K562 (cell line): ENCODE results near the gene STXBP4. TPM values are rescaled to one million over a fixed set of nuclear protein-coding genes. Genes with fewer than 3 reads are reported as not detected.
A peak's percentile ranks its signal among the peaks of the same experiment; 100 is the strongest.

ENCODE experiments used
- BDP1 ChIP-seq: IDR thresholded peaks from 3 replicates; pipeline ENCODE4 v1.6.1; 2011; ENCODE audit not compliant: insufficient read length, insufficient read depth
- CBX1 ChIP-seq: sonication (generic); IDR thresholded peaks from 2 replicates; pipeline ENCODE4 v1.6.1; 2016; ENCODE audit warnings: antibody characterized with exemption, low read depth, mild to moderate bottlenecking
- CSDE1 ChIP-seq, 2 experiments: fragments of 450-650 bp; IDR thresholded peaks; 2 replicates each; pipeline ENCODE4 v1.6.1; 2016; ENCODE audit warnings: mild to moderate bottlenecking in 1 of 2
- ETV5 ChIP-seq: sonication (generic); formaldehyde crosslinking; IDR thresholded peaks from 2 replicates; pipeline ENCODE4 v1.4.0; 2020; ENCODE audit warnings: low read depth, mild to moderate bottlenecking, missing genetic modification reagents
- HCFC1 ChIP-seq: IDR thresholded peaks from 2 replicates; pipeline ENCODE4 v1.6.1; 2012; ENCODE audit warnings: low read depth, low read length, improper control_type of control experiment
- HSF4 ChIP-seq: fragments of 250-450 bp; sonication (Bioruptor Pico); IDR thresholded peaks from 2 replicates; pipeline ENCODE4 v2.1.2; 2022; ENCODE audit warnings: mild to moderate bottlenecking, moderate library complexity, borderline replicate concordance
- KLF10 ChIP-seq: fragments of 250-450 bp; sonication (Bioruptor Pico); IDR thresholded peaks from 2 replicates; pipeline ENCODE4 v1.6.1; 2021; ENCODE audit warnings: matching md5 sums
- MYNN ChIP-seq, 2 experiments: sonication (generic); formaldehyde crosslinking in 1 of 2; IDR thresholded peaks; 2 replicates each; pipeline versions ENCODE4 v1.5.0 to v1.6.1; 2016 to 2020; ENCODE audit warnings: antibody characterized with exemption in 1 of 2, missing genetic modification reagents in 1 of 2
- NFATC3 ChIP-seq: fragments of 450-650 bp; IDR thresholded peaks from 2 replicates; pipeline ENCODE4 v1.6.1; 2017; ENCODE audit warnings: mild to moderate bottlenecking
- NR2F6 ChIP-seq: fragments of 450-650 bp; formaldehyde crosslinking; IDR thresholded peaks from 2 replicates; pipeline ENCODE4 v1.4.0; 2020; ENCODE audit warnings: mild to moderate bottlenecking
- NRF1 ChIP-seq, 2 experiments: fragments of 450-650 bp; IDR thresholded peaks in 1 of 2; conservative IDR thresholded peaks in 1 of 2; 2 replicates each; pipeline ENCODE4 v1.6.1; 2014; ENCODE audit warnings: mild to moderate bottlenecking in 2 of 2
- ZNF121 ChIP-seq: sonication (generic); formaldehyde crosslinking; conservative IDR thresholded peaks from 2 replicates; pipeline ENCODE4 v1.8.0; 2022; ENCODE audit warnings: missing genetic modification reagents
- ZNF175 ChIP-seq: fragments of 200-800 bp; sonication (Bioruptor generic); IDR thresholded peaks from 2 replicates; pipeline ENCODE4 v1.6.1; 2016; ENCODE audit warnings: low read depth, mild to moderate bottlenecking, missing genetic modification characterization, missing compliant biosample characterization
- ZNF263 ChIP-seq: sonication (generic); formaldehyde crosslinking; IDR thresholded peaks from 2 replicates; pipeline ENCODE4 v1.8.0; 2022; ENCODE audit warnings: mild to moderate bottlenecking, missing genetic modification reagents, borderline replicate concordance
- polyA plus RNA-seq, 8 experiments: library from polyadenylated mRNA; depleted of rRNA in 4 of 8; stranded (reverse) in 5 of 8; unstranded in 3 of 8; fragments of >200 nt; fragmentation: Nextera tagmentation in 2 of 8; fragmentation: Illumina TruSeq in 1 of 8; extraction: Ambion mirVana in 2 of 8; extraction: Trizol in 1 of 8; gene quantifications; 2 replicates each; pipeline versions ENCODE4 v1.2.1 to v1.2.3, GENCODE V29; 2011 to 2014; ENCODE audit warnings: inconsistent platforms in 1 of 8, missing spikeins in 1 of 8
- total RNA-seq, 7 experiments: library from RNA; depleted of rRNA in 6 of 7; stranded (reverse); fragments of >200 nt in 6 of 7; fragmentation: Illumina TruSeq in 2 of 7; extraction: Trizol in 2 of 7; gene quantifications; 2 replicates each; pipeline versions ENCODE4 v1.2.1 to v1.2.3, GENCODE V29; 2011 to 2021; ENCODE audit warnings: low replicate concordance in 1 of 7
- TF ChIP-seq, protein P1 (sequence below): fragments of 450-650 bp; IDR thresholded peaks from 2 replicates; pipeline ENCODE4 v1.6.1; 2017; ENCODE audit warnings: antibody characterized with exemption
- TF ChIP-seq, protein P2 (sequence below), 2 experiments: fragments of 450-650 bp; formaldehyde crosslinking in 1 of 2; IDR thresholded peaks; 2 replicates each; pipeline versions ENCODE4 v1.4.0 to v1.6.1; 2014 to 2020; ENCODE audit warnings: mild to moderate bottlenecking in 2 of 2, borderline replicate concordance in 1 of 2, low read depth in 1 of 2
- TF ChIP-seq, protein P3 (sequence below), 2 experiments: fragments of 450-650 bp in 1 of 2; sonication (generic) in 1 of 2; formaldehyde crosslinking; conservative IDR thresholded peaks; 2 replicates each; pipeline versions ENCODE4 v1.4.0 to v1.8.1; 2020 to 2022; ENCODE audit warnings: mild to moderate bottlenecking in 1 of 2, missing genetic modification reagents in 1 of 2

STXBP4 gene
- total and polyA plus RNA-seq, 9 of the 15 experiments (the other 6 are each of a cell fraction or from before 2014, with no cell fraction given): 11.6 to 23.2 (median 18.5) TPM

DNA sequence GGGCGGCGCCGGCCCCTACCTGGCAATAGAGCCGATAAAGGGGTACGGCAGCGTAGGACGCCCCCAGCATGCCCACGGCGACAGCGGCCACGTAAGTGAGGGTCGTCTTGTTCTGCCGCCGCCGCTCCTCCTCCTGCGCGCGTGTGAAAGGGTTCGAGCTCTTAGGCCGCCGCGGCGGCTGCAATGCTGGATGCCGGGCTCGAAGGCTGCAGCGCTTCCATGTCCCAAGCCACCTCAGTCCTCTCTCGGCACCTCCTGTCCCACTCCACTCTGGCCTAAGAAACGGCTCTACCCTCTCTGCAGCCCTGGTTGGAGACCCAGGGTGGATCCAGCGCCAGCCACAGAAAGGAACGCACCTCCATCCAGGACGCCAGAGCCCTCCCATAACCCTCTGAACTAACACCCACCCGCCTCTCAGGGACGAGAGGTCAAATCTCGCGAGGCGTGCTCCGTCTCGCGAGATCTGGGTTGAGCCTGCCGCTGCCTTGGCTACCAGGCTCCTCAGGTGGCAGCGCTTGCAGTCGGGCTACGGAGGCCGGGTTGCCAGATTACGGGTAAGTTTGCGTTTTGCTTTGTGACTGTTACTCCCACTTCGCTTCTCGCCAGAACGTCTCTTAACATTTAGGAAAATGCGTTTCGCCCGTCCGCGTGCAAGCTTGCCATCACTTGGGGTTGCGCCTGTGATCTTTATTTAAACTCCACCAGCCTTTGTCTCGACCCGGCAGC, at the start of gene STXBP4, which contains the start of gene COX11 (continued):
- TF ChIP-seq ZNF263 (CRISPR knock-in tag) (no peak), HCFC1 (no peak; the same call in 1 of the 2 replicates), BDP1 (no peak), ETV5 (CRISPR knock-in tag) (no peak), KLF10 (CRISPR knock-in tag) (no peak), ZNF175 (CRISPR knock-in tag) (no peak), ZNF121 (CRISPR knock-in tag) (no peak), NFATC3 (no peak), HSF4 (no peak), MYNN (IDR thresholded peaks at IDR 0.05) (peak; percentile 37), MYNN (CRISPR knock-in tag; IDR thresholded peaks at IDR 0.05) (no peak), CBX1 (peak; percentile 17; the same call in 1 of the 2 replicates), NRF1 (conservative IDR thresholded peaks at IDR 0.05 in 1 of 2, IDR thresholded peaks at IDR 0.05 in 1 of 2) (peak; percentile 64 to 72), CSDE1 (IDR thresholded peaks at IDR 0.05) (peak in 1 of 2 experiments; percentile 53; a peak in 1 of 4 replicates), NR2F6 (CRISPR knock-in tag) (no peak)
- TF ChIP-seq, protein P1, sequence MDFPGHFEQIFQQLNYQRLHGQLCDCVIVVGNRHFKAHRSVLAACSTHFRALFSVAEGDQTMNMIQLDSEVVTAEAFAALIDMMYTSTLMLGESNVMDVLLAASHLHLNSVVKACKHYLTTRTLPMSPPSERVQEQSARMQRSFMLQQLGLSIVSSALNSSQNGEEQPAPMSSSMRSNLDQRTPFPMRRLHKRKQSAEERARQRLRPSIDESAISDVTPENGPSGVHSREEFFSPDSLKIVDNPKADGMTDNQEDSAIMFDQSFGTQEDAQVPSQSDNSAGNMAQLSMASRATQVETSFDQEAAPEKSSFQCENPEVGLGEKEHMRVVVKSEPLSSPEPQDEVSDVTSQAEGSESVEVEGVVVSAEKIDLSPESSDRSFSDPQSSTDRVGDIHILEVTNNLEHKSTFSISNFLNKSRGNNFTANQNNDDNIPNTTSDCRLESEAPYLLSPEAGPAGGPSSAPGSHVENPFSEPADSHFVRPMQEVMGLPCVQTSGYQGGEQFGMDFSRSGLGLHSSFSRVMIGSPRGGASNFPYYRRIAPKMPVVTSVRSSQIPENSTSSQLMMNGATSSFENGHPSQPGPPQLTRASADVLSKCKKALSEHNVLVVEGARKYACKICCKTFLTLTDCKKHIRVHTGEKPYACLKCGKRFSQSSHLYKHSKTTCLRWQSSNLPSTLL: no peak
- TF ChIP-seq, protein P2, sequence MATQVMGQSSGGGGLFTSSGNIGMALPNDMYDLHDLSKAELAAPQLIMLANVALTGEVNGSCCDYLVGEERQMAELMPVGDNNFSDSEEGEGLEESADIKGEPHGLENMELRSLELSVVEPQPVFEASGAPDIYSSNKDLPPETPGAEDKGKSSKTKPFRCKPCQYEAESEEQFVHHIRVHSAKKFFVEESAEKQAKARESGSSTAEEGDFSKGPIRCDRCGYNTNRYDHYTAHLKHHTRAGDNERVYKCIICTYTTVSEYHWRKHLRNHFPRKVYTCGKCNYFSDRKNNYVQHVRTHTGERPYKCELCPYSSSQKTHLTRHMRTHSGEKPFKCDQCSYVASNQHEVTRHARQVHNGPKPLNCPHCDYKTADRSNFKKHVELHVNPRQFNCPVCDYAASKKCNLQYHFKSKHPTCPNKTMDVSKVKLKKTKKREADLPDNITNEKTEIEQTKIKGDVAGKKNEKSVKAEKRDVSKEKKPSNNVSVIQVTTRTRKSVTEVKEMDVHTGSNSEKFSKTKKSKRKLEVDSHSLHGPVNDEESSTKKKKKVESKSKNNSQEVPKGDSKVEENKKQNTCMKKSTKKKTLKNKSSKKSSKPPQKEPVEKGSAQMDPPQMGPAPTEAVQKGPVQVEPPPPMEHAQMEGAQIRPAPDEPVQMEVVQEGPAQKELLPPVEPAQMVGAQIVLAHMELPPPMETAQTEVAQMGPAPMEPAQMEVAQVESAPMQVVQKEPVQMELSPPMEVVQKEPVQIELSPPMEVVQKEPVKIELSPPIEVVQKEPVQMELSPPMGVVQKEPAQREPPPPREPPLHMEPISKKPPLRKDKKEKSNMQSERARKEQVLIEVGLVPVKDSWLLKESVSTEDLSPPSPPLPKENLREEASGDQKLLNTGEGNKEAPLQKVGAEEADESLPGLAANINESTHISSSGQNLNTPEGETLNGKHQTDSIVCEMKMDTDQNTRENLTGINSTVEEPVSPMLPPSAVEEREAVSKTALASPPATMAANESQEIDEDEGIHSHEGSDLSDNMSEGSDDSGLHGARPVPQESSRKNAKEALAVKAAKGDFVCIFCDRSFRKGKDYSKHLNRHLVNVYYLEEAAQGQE (IDR thresholded peaks at IDR 0.05; ENCODE audit: borderline replicate concordance): no peak
- TF ChIP-seq, protein P2 (CRISPR knock-in tag; IDR thresholded peaks at IDR 0.05; ENCODE audit: low read depth): no peak
- TF ChIP-seq, protein P3, sequence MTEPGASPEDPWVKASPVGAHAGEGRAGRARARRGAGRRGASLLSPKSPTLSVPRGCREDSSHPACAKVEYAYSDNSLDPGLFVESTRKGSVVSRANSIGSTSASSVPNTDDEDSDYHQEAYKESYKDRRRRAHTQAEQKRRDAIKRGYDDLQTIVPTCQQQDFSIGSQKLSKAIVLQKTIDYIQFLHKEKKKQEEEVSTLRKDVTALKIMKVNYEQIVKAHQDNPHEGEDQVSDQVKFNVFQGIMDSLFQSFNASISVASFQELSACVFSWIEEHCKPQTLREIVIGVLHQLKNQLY (CRISPR knock-in tag; conservative IDR thresholded peaks at IDR 0.05): no peak
